Astrocyte (in vitro differentiated cells and primary cell): ENCODE measurements around the gene TNRC18. TPM values are rescaled to one million over a fixed set of nuclear protein-coding genes. Genes with fewer than 3 reads are reported as not detected.
"Not testable (repeated sequence)": the region's sequence is repeated elsewhere in the genome, so short reads cannot be mapped to it uniquely, and the experiment has no call there.

Experiments
- DNase-seq: peaks from one replicate; pipeline ENCODE4 v3.0.0-alpha.2; 2010; ENCODE audit warnings: low read depth
- FAIRE-seq: peaks from 2 replicates; lab custom pipeline; 2011; peaks lifted over from hg19 to GRCh38; lab: Jason Lieb, UNC
- H2AFZ ChIP-seq: 2 replicates; pipeline ENCODE4 v1.6.0; 2012; ENCODE audit warnings: low read depth, low read length, inconsistent platforms
- H3K27ac ChIP-seq: 2 replicates; pipeline ENCODE4 v1.5.1; 2011; ENCODE audit warnings: low read depth, low read length, inconsistent platforms
- H3K27me3 ChIP-seq: 2 replicates; pipeline ENCODE4 v1.6.0; 2011; ENCODE audit warnings: low read length, inconsistent platforms; ENCODE audit not compliant: insufficient read depth
- H3K36me3 ChIP-seq: 2 replicates; pipeline ENCODE4 v1.5.1; 2011; ENCODE audit warnings: low read length, inconsistent platforms; ENCODE audit not compliant: insufficient read depth
- H3K4me1 ChIP-seq: 2 replicates; pipeline ENCODE4 v1.5.1; 2011; ENCODE audit warnings: low read length, inconsistent platforms; ENCODE audit not compliant: insufficient read depth
- H3K4me2 ChIP-seq: 2 replicates; pipeline ENCODE4 v1.6.0; 2012; ENCODE audit warnings: low read length, inconsistent platforms
- H3K4me3 ChIP-seq: 2 replicates; pipeline ENCODE4 v1.5.1; 2011; ENCODE audit warnings: low read depth, mild to moderate bottlenecking, low read length, inconsistent platforms; ENCODE audit not compliant: insufficient read depth
- H3K79me2 ChIP-seq: 2 replicates; pipeline ENCODE4 v1.6.0; 2012; ENCODE audit warnings: mild to moderate bottlenecking, low read length, inconsistent platforms; ENCODE audit not compliant: insufficient read depth
- H3K9ac ChIP-seq: 2 replicates; pipeline ENCODE4 v1.6.0; 2012; ENCODE audit warnings: mild to moderate bottlenecking, low read length, inconsistent platforms
- H3K9me3 ChIP-seq: 2 replicates; pipeline ENCODE4 v1.5.1; 2012; ENCODE audit warnings: low read depth, mild to moderate bottlenecking, low read length, inconsistent platforms; ENCODE audit not compliant: insufficient read depth
- H4K20me1 ChIP-seq: 2 replicates; pipeline ENCODE4 v1.6.0; 2012; ENCODE audit warnings: low read length, inconsistent platforms; ENCODE audit not compliant: insufficient read depth
- H3K27ac Mint-ChIP-seq: one replicate; pipeline ENCODE4 v1.8.0; 2021; ENCODE audit warnings: mild to moderate bottlenecking, mixed read lengths; ENCODE audit not compliant: unreplicated experiment
- H3K27me3 Mint-ChIP-seq: one replicate; pipeline ENCODE4 v1.8.0; 2021; ENCODE audit warnings: low read depth, mixed read lengths; ENCODE audit not compliant: unreplicated experiment
- H3K36me3 Mint-ChIP-seq: one replicate; pipeline ENCODE4 v1.8.0; 2021; ENCODE audit warnings: low read depth, mixed read lengths; ENCODE audit not compliant: unreplicated experiment
- H3K4me1 Mint-ChIP-seq: one replicate; pipeline ENCODE4 v1.8.0; 2021; ENCODE audit warnings: low read depth, mixed read lengths; ENCODE audit not compliant: unreplicated experiment
- H3K4me3 Mint-ChIP-seq: one replicate; pipeline ENCODE4 v1.8.0; 2021; ENCODE audit warnings: mild to moderate bottlenecking, moderate library complexity, mixed read lengths; ENCODE audit not compliant: unreplicated experiment
- H3K9me3 Mint-ChIP-seq: one replicate; pipeline ENCODE4 v1.8.0; 2021; ENCODE audit warnings: mild to moderate bottlenecking, mixed read lengths; ENCODE audit not compliant: unreplicated experiment
- EZH2 ChIP-seq: IDR thresholded peaks from 2 replicates; pipeline ENCODE4 v1.6.1; 2012; ENCODE audit warnings: mild to moderate bottlenecking, low read length, inconsistent platforms; ENCODE audit not compliant: insufficient read depth
- total RNA-seq: library from RNA; stranded (reverse); gene quantifications from 2 replicates; pipeline ENCODE4 v1.2.1, GENCODE V29; 2021
- TF ChIP-seq, protein P1 (sequence below): IDR thresholded peaks from 2 replicates; pipeline ENCODE4 v1.5.1; 2011; ENCODE audit warnings: low read depth, mild to moderate bottlenecking, inconsistent platforms, low read length, moderate library complexity; ENCODE audit not compliant: insufficient read depth

Gene TNRC18
- total RNA-seq, 1 donor from 2014 or later, result 84.3 TPM

DNA sequence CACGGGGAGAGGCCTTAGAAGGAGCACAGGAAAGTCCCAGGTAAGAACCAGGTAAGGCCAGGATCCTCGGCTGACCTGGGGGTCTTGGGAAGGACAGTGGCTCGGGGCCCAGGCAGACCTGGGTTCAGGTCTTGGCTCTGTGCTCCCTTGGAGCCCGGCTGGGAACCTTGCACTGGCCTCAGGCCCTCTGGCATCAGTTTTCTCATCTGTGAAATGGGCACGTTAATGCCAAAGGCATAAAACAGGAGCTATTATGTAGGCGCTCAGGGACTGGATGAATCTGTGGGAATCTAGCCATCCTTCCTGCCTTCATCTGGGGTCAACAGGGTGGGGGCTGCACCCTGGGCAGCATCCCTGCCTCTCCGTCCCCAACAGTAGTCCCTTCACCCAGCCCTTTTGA lies 149.2 kb downstream of the TNRC18 start:
- FAIRE-seq, result no peak
- Histone ChIP-seq H3K79me2 (no peaks in the 10 kb centered on the region), H3K4me2 (no peak overlapping the region), H2AFZ (no peak overlapping the region), H3K9ac (no peak overlapping the region), H3K4me1 (no peaks in the 10 kb centered on the region), H3K27ac (no peak overlapping the region), H4K20me1 (no peaks in the 10 kb centered on the region), H3K9me3 (no peaks in the 10 kb centered on the region), H3K4me3 (no peak overlapping the region), H3K36me3 (no peaks in the 10 kb centered on the region), H3K27me3 (peaks cover 2% of the 10 kb centered on the region)
- no peaks in the 10 kb centered on the region for H3K36me3 Mint-ChIP-seq
- H3K4me3 Mint-ChIP-seq, result no peak overlapping the region
- peaks cover 4% of the 10 kb centered on the region for H3K9me3 Mint-ChIP-seq
- DNase-seq, result no peak
- H3K27me3 Mint-ChIP-seq, result peaks cover 35% of the 10 kb centered on the region
- H3K27ac Mint-ChIP-seq, result no peak overlapping the region
- no peaks in the 10 kb centered on the region for H3K4me1 Mint-ChIP-seq
- TF ChIP-seq EZH2, result no peak
- TF ChIP-seq, protein P1, sequence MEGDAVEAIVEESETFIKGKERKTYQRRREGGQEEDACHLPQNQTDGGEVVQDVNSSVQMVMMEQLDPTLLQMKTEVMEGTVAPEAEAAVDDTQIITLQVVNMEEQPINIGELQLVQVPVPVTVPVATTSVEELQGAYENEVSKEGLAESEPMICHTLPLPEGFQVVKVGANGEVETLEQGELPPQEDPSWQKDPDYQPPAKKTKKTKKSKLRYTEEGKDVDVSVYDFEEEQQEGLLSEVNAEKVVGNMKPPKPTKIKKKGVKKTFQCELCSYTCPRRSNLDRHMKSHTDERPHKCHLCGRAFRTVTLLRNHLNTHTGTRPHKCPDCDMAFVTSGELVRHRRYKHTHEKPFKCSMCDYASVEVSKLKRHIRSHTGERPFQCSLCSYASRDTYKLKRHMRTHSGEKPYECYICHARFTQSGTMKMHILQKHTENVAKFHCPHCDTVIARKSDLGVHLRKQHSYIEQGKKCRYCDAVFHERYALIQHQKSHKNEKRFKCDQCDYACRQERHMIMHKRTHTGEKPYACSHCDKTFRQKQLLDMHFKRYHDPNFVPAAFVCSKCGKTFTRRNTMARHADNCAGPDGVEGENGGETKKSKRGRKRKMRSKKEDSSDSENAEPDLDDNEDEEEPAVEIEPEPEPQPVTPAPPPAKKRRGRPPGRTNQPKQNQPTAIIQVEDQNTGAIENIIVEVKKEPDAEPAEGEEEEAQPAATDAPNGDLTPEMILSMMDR, result no peak

DNA sequence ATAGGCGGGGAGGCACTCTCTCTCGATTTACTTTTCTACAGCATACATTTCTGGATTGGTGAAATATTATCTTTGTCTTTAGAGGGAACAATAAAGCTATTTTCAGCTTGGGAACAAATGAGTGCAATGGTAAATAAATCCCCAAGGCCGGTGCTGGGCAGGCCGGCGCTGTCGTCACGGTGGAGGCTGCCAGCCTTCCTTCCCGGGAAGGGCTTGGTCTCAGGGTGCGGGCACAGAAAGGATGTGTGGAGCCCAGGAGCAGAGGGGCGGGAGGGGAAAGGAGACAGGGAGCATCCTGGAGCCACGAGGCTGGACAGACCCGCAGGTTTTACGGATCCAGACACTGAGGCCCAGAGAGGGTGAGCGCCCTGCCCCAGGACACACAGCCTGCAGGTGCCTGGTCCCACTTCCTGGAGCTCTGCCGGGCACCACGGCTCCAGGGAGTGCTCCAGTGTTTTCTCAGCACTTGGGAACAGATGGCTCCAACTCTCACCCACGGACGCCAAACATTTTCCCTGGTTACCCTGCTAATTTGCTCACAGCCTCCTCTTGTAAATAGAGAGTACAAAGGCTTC lies 149.7 kb downstream of the TNRC18 start:
- H3K36me3 Mint-ChIP-seq, H3K4me2 ChIP-seq, H3K27ac ChIP-seq, H3K4me3 Mint-ChIP-seq, H3K4me3 ChIP-seq, H3K27me3 ChIP-seq, H3K9me3 ChIP-seq, H3K9ac ChIP-seq, H3K27ac Mint-ChIP-seq, FAIRE-seq, H3K79me2 ChIP-seq, H3K9me3 Mint-ChIP-seq, H2AFZ ChIP-seq, H3K4me1 ChIP-seq, H4K20me1 ChIP-seq, DNase-seq, H3K36me3 ChIP-seq, H3K4me1 Mint-ChIP-seq: not testable (repeated sequence)
- H3K27me3 Mint-ChIP-seq, result peaks cover 35% of the 10 kb centered on the region

DNA sequence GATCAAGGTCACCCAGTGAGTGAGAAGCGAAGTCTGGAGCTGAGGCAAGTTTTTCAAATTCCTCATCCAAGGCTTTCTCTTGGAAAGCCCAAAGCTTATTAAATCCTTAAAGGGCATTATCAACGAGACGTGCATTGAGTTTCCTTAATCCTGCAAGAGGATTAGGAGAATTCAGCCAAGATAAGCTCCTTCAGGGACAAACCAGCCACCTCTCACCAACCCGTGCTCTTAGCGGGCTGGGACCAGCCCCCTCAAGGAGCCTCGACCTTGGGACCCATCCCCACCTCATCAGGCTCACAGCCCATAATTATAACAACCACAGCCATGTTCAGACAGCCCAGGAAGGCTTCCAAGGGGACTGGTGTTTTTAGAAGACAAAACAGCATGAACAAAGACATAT lies 152.8 kb downstream of the TNRC18 start:
- no peaks in the 10 kb centered on the region for H3K36me3 Mint-ChIP-seq
- H3K4me1 Mint-ChIP-seq, result peaks cover 4% of the 10 kb centered on the region
- FAIRE-seq (no peak), DNase-seq (no peak)
- peaks cover 21% of the 10 kb centered on the region for H3K27me3 Mint-ChIP-seq
- Histone ChIP-seq H2AFZ (no peak overlapping the region), H3K79me2 (no peaks in the 10 kb centered on the region), H3K9ac (no peak overlapping the region), H3K4me2 (no peak overlapping the region), H3K9me3 (no peaks in the 10 kb centered on the region), H3K36me3 (no peaks in the 10 kb centered on the region), H3K27me3 (peaks cover 2% of the 10 kb centered on the region), H3K4me1 (no peaks in the 10 kb centered on the region), H3K27ac (no peak overlapping the region), H4K20me1 (no peaks in the 10 kb centered on the region), H3K4me3 (no peak overlapping the region)
- TF ChIP-seq, protein P1, result no peak
- no peak for TF ChIP-seq EZH2
- H3K27ac Mint-ChIP-seq, result no peak overlapping the region
- H3K9me3 Mint-ChIP-seq, result peaks cover 4% of the 10 kb centered on the region
- no peak overlapping the region for H3K4me3 Mint-ChIP-seq

DNA sequence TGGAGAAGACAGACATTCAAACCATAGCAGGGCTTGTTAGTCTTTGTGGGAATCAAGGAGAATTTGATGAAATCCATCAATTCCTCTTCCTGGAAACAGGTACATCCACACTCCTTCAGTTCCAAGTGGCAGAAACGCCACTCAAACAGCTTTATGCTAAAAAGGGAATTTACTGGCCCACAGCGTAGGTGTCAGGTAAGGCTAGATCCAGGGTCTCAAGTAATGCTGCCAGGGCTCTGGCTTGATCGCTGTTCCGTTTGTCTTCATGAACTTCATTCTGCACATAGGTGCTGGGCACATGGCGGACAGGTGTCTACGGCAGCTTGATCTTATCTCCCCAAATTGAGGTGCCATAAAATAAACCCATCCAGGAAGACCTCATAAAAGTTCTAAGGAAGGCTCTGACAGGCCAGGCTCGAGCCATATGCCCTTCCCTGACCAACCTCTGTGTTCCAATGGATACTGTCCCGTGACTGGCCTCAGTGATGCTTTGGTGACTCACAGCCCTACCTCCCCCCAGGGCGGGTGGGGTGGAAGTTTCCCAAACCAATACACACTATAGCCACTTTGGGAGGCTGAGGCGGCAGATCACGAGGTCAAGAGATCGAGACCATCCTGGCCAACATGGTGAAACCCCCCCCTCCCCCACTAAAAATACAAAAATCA lies 153.5 kb downstream of the TNRC18 start:
- not testable (repeated sequence) for H3K36me3 Mint-ChIP-seq, H3K4me1 Mint-ChIP-seq, H3K4me3 ChIP-seq, H3K27me3 ChIP-seq, H3K79me2 ChIP-seq, H3K9me3 ChIP-seq, H3K36me3 ChIP-seq, H3K4me2 ChIP-seq, H4K20me1 ChIP-seq, H2AFZ ChIP-seq, FAIRE-seq, H3K9me3 Mint-ChIP-seq, H3K27ac ChIP-seq, H3K9ac ChIP-seq, DNase-seq, H3K4me1 ChIP-seq, H3K4me3 Mint-ChIP-seq, H3K27ac Mint-ChIP-seq
- H3K27me3 Mint-ChIP-seq, result peaks cover 20% of the 10 kb centered on the region

DNA sequence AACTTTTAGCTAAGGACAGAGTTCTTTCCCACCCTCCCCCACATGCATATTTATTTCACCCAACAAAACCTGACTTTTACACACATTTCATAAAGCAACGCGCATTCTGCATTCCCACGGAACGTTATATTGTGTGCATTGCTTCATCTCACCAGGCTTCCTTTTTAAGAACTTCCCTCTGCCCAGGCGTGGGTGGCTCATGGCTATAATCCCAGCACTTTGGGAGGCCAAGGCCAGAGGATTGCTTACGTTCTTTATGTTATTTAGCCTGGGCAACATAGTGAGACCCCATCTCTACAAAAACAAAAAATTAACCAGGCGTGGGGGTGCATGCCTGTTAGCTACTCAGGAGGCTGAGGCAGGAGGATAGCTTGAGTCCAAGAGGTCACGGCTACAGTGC lies 155.8 kb downstream of the TNRC18 start:
- H3K27ac ChIP-seq, FAIRE-seq, H2AFZ ChIP-seq, H3K4me2 ChIP-seq, H3K27me3 ChIP-seq, H3K79me2 ChIP-seq, H3K27ac Mint-ChIP-seq, H4K20me1 ChIP-seq, H3K4me1 ChIP-seq, H3K36me3 ChIP-seq, H3K36me3 Mint-ChIP-seq, H3K4me3 ChIP-seq, H3K9ac ChIP-seq, DNase-seq, H3K9me3 Mint-ChIP-seq, H3K9me3 ChIP-seq, H3K4me3 Mint-ChIP-seq, H3K4me1 Mint-ChIP-seq: not testable (repeated sequence)
- peaks cover 17% of the 10 kb centered on the region for H3K27me3 Mint-ChIP-seq
